DMS53 treated with DMSO at 0.1 percent for 48 hours (cell line): ENCODE results near the gene JPH3.

Experiments
- DNase-seq: peaks from one replicate; lab custom pipeline; 2025; ENCODE audit not compliant: unreplicated experiment; lab: John Stamatoyannopoulos, UW

JPH3 gene

DNA sequence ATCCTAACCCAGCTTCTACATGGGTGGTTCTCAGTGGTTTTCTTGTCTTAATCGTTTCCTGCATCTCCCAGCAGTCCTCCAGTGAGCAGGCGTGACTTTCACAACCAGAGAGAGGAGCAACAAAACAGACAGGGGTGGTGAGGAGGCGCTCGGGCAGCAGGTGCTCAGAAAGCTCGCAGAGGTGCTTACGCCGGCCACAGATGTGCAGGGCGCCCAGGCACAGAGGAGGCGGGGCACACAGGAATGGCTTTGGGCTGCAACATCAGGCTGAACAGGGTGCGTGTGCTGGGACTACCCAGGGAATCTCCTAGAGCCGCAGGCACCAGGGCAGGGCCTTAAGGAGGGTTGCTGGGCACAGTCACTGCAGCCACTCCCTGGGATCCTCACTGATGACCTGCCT is 130.9 kb downstream of the JPH3 start:
- DNase-seq: peak; percentile 76

- no peak for DNase-seq
These were observed 132.3 kb downstream of the JPH3 start for GRCh38 chr16:87734644-87735043.

GRCh38 chr16:87735270-87736007 is 133.1 kb downstream of the JPH3 start:
- DNase-seq: no peak

DNA sequence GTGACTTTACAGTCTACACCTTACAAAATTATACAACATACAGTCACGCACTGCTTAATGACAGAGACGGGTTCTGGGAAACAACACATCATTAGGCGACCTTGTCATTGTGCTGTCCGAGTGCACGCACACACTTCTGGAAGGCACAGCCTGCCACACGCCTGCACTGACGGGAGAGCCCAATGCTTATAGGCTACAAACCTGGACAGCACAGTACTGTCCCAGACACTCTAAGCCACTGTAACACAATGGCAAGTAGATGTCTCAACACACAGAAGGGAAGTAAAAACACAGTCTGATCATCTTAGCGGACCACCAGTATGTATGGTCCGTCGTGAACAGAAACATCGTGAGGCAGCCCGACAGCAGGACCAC is 133.7 kb downstream of the JPH3 start:
- DNase-seq: no peak

DNA sequence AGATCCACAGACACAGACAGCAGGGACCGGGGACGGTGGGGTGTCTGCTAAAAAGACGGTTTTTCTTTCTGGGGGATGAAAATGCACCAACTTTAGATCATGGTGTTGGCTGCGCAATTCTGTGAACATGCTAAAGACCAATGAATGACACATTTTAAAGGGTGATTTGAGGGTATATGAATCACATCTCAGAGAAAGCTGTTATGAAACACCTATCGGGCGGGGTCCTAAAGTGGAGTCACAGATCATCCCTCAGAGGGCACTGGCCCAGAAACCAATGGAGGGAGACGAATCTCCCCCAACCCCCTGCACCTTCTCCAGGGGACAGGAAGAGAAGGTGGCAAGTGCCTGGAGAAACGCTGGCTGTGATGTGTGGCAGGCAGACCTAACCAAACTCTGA is 137.5 kb downstream of the JPH3 start:
- no peak for DNase-seq

DNA sequence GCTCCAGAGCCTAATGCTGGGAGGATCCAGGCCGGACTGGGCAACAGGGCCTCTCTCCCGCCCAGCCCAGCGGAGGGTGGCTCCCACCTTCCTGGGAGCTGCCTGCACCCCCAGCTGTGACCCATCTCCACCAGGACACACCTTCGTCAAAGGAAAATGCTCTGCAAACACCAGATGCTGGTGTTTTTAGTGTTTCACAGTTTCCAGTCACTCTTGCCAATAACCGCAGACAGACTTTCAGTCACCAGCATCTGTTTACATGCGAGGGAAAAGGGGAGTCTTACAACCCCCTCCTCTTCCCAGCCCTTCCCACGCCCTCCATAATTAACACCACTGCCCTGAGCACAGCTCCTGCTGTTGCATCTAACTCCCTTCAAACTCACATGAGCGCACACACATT is 138.1 kb downstream of the JPH3 start:
- DNase-seq: no peak

GRCh38 chr16:87740909-87741424 is 138.7 kb downstream of the JPH3 start:
- DNase-seq: no peak

DNA sequence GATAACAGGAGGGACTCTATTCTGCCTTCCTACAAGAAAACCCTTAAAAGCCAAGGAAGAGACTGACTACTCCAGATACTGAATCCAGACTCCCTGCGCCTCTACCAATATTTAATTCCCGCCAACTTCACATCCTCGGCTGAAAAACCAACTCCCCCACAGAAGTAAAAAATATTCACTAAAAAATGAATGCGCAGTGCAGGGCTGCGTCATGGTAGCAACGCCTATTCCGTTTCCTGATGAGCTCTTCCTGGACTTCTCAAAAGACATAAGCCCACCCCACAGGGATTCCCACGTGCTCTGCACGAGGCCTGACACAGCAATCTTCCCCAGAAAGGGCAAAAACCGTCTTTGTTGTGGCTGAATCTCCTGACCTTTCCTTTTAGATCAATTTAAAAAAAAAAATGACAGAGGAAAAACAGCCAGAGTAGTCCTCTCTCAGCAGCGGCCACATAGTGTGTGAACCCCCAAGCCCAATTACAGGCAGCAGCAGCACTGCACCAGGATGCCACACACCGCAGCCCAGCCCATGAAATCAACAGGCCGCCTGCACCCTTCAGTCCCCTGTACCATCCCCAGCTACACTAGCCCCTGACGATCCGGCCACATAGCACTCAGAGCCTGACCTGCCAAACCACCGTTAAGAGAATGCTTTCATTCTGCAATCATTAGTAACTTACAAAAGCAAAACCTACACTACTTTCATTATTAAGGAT is 139.6 kb downstream of the JPH3 start:
- no peak for DNase-seq

- no peak for DNase-seq
These were observed 140.6 kb downstream of the JPH3 start for GRCh38 chr16:87742781-87743490.

DNA sequence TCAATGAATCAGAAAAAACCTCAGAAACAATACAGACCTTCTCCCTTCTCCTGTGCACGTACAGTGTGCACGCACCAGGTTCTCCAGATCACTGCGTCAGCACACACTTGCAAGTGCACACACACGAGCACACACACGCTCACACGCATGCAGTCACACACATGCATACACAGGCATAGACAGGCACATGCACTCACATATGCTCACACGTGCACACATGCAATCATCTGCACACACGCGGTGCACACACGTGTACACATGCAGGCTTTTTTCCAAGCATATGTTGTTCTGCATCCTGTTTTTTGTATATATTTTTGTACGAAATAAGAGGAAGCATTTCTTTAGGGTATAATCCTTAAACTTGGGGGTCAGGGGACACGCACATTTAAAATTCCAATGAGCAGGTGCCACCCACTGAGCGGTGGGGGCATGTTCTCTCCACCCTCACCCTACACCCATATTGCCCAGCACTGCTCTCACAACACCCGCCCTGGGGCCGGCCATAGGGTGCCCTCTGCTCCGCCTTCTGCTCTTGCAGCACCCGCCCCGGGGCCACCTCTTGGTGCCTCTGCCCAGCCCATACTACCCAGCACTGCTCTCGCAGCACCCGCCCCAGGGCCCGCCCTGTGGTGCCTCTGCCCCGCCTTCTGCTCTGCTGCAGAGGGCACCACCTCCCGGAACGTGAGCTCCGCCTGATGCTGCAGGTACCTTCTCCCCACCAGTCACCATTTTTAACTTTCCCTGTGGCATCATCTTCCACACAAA is 142.6 kb downstream of the JPH3 start:
- DNase-seq: no peak

DNA sequence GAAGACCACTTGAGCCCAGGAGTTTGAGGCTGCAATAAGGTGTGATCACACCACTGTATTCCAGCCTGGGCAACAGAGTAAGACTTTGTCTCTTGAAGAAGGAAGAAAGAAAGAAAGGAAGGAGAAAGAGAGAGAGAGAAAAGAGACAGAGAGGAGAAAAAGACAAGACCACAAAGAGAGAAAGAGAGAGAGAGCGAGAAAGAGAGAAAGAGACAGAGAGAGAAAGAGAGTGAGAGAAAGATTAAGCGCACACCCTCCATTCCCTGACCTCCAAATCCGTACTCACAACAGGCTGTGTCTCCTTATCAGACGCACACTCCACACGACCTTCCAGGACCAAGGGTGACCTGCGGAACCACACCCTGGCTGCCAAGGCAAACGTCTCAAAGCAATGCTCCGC is 143.9 kb downstream of the JPH3 start:
- no peak for DNase-seq
